ENCODE results near the gene UBE2J2. TPM values are rescaled to one million over a fixed set of nuclear protein-coding genes. Genes with fewer than 3 reads are reported as not detected.

The UBE2J2 gene
- total RNA-seq, 2 experiments from 2014 or later: 41.4 to 41.5 TPM

- H3K27ac Mint-ChIP-seq: no peak overlapping the region
- no peaks in the 10 kb centered on the region for H3K27me3 Mint-ChIP-seq
- ATAC-seq (ENCODE audit: poor library complexity) (no peak), DNase-seq (no peak)
- peaks cover 21% of the 10 kb centered on the region for H3K4me1 Mint-ChIP-seq (ENCODE audit: low read depth)
- no peaks in the 10 kb centered on the region for H3K9me3 Mint-ChIP-seq
- CTCF ChIA-PET: no interaction called here
- intact Hi-C loops (cut with DNase I, micrococcal nuclease): loop anchor here (10.0 kb wide), 2 partner anchors 72 to 268 kb away; partner anchors contain the start of gene AURKAIP1 (in 1 of the 2)
- no peaks in the 10 kb centered on the region for H3K36me3 ChIP-seq (ENCODE audit: insufficient read depth, low read length)
- no peak for TF ChIP-seq CTCF (IDR thresholded peaks at IDR 0.05)
- POLR2A ChIA-PET: no interaction called here
- H3K27me3 ChIP-seq (ENCODE audit: control insufficient read depth in 1 of 2, insufficient read depth in 2 of 2, low read length in 2 of 2): no peaks in the 10 kb centered on the region
- peaks cover 32% of the 10 kb centered on the region for H3K4me1 ChIP-seq (ENCODE audit: insufficient read depth, low read length)
- no peak overlapping the region for H3K4me3 ChIP-seq (ENCODE audit: low read length)
- H3K27ac ChIP-seq (ENCODE audit: low read depth in 1 of 2, low read length in 2 of 2): no peak overlapping the region
- H3K36me3 Mint-ChIP-seq (ENCODE audit: low read depth): peaks cover 7% of the 10 kb centered on the region
- H3K9me3 ChIP-seq (ENCODE audit: control insufficient read depth in 1 of 2, insufficient read depth in 1 of 2, low read length in 2 of 2): no peaks in the 10 kb centered on the region
- H3K4me3 Mint-ChIP-seq: no peak overlapping the region
Observed at GRCh38 chr1:1302951-1303509, 29.4 kb upstream of the UBE2J2 start.

GRCh38 chr1:1302006-1302430 is 28.4 kb upstream of the UBE2J2 start:
- Histone ChIP-seq H3K36me3 (ENCODE audit: insufficient read depth, low read length) (no peaks in the 10 kb centered on the region), H3K27ac (ENCODE audit: low read depth in 1 of 2, low read length in 2 of 2) (no peak overlapping the region), H3K4me1 (ENCODE audit: insufficient read depth, low read length) (peaks cover 28% of the 10 kb centered on the region), H3K4me3 (ENCODE audit: low read length) (no peak overlapping the region), H3K9me3 (ENCODE audit: control insufficient read depth in 1 of 2, insufficient read depth in 1 of 2, low read length in 2 of 2) (no peaks in the 10 kb centered on the region), H3K27me3 (ENCODE audit: control insufficient read depth in 1 of 2, insufficient read depth in 2 of 2, low read length in 2 of 2) (no peaks in the 10 kb centered on the region)
- Mint-ChIP-seq H3K9me3 (no peaks in the 10 kb centered on the region), H3K27me3 (no peaks in the 10 kb centered on the region), H3K36me3 (ENCODE audit: low read depth) (peaks cover 6% of the 10 kb centered on the region), H3K4me3 (no peak overlapping the region), H3K4me1 (ENCODE audit: low read depth) (peaks cover 20% of the 10 kb centered on the region), H3K27ac (no peak overlapping the region)
- peak; percentile 23 for TF ChIP-seq CTCF (IDR thresholded peaks at IDR 0.05)
- POLR2A ChIA-PET: no interaction called here
- intact Hi-C loops (cut with DNase I, micrococcal nuclease): loop anchor here (10.0 kb wide), 2 partner anchors 73 to 267 kb away; partner anchors contain the start of gene AURKAIP1 (in 1 of the 2)
- ATAC-seq (ENCODE audit: poor library complexity): no peak
- peak in 1 of 14 experiments; percentile 18 for DNase-seq
- CTCF ChIA-PET: no interaction called here

GRCh38 chr1:1300352-1300739 is 26.7 kb upstream of the UBE2J2 start:
- CTCF ChIA-PET: interaction anchor here (0.6 to 1.1 kb wide), 2 partner anchors 70 to 191 kb away, joined by 3 to 4 read pairs; no protein-coding TSS in a partner anchor
- no peak for ATAC-seq (ENCODE audit: poor library complexity)
- POLR2A ChIA-PET: no interaction called here
- H3K27ac ChIP-seq (ENCODE audit: low read depth in 1 of 2, low read length in 2 of 2): no peak overlapping the region
- Mint-ChIP-seq H3K27me3 (no peaks in the 10 kb centered on the region), H3K27ac (no peak overlapping the region), H3K4me3 (no peak overlapping the region), H3K36me3 (ENCODE audit: low read depth) (no peaks in the 10 kb centered on the region), H3K9me3 (no peaks in the 10 kb centered on the region), H3K4me1 (ENCODE audit: low read depth) (peaks cover 4% of the 10 kb centered on the region)
- H3K4me1 ChIP-seq (ENCODE audit: insufficient read depth, low read length): peaks cover 11% of the 10 kb centered on the region
- TF ChIP-seq CTCF (IDR thresholded peaks at IDR 0.05): peak; percentile 35
- H3K36me3 ChIP-seq (ENCODE audit: insufficient read depth, low read length): no peaks in the 10 kb centered on the region
- no peak overlapping the region for H3K4me3 ChIP-seq (ENCODE audit: low read length)
- intact Hi-C loops (cut with DNase I, micrococcal nuclease): loop anchor here (10.0 kb wide), 2 partner anchors 74 to 266 kb away; partner anchors contain the start of gene AURKAIP1 (in 1 of the 2)
- no peak for DNase-seq
- H3K9me3 ChIP-seq (ENCODE audit: control insufficient read depth in 1 of 2, insufficient read depth in 1 of 2, low read length in 2 of 2): no peaks in the 10 kb centered on the region
- H3K27me3 ChIP-seq (ENCODE audit: control insufficient read depth in 1 of 2, insufficient read depth in 2 of 2, low read length in 2 of 2): no peaks in the 10 kb centered on the region
